HG02840 (cell line): Measurements from ENCODE around the gene TANC1.
A peak's percentile ranks its signal among the peaks of the same experiment; 100 is the strongest.

Source experiments
- ATAC-seq: cut with Tn5 transposase; IDR thresholded peaks from one replicate; pipeline ENCODE4 v1.9.1; 2021; ENCODE audit warnings: mild to moderate bottlenecking, moderate library complexity, moderate number of reproducible peaks; ENCODE audit not compliant: unreplicated experiment, low FRiP score

TANC1 gene

DNA sequence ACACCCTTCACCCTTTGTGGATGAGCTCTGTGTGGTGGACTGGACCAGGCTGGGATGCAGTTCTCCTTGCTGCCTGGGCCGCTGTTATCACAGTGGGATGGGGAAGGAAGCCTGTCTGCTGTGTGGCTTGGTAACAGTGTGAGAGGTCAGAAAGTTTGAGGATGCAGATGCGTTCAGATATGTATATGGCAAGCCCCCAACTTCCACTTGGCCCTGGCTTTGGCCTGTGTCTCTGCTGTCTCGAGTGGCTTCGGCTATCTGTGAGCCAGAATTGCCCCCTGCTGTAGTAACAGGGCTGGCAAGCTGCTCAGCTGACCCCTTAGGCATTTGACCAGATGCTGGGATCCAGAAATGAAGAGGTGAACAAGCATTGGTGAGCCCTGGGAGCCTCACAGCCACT is 211.3 kb downstream of the TANC1 start:
- ATAC-seq: no peak

DNA sequence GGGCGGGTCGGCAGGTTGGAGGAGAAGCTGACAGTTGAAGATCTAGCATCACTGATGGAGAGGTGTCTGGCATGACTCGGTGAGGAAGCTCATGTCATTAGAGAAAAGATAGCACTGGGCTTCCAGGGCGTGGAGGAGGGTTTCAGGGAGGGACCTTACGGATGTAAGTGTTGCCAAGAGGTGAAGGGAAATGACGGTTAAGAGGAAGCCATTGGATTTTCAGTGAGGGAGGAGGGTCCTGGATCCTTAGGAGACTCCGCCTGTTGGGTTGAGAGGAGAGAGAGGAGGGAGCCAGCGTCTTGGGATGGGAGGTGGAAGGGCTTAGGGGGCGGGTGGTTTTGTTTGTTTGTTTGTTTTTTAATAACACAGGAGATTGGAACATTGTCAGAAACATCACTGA is 214.9 kb downstream of the TANC1 start:
- ATAC-seq: no peak

DNA sequence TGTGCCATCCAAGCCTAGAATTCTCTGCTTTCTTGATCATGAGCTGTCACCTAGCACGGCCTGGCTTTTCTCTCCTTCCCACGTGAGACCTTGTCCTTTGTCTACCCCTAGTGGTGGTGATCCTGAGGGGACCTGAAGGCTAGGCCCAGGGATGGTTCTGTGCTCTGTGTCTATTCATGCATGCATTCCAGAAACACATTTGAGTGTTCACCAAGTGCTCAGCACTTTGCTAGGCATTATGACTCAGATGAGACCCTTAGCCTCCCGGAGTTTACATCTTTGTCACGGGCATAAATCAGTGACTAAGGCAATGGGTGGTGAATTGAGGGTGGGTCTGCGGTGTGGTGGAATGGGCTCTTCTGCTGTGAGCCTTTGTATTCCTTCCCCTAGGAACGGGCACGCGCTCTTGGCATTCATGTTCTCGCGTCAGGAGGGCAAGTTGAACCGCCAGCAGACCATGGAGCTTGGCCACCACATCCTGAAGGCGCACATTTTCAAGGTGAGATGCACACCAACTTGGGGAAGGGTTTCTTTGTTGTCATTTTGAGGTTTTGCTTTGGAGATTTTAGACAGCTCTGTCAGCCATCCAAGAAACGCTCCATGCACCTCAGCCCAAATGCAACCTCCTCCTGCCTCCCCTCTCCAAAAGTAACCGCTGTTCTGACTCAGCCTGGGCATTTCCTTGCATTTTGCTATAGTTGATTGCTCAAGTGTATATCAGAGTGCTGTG is 217.1 kb downstream of the TANC1 start:
- ATAC-seq: no peak

DNA sequence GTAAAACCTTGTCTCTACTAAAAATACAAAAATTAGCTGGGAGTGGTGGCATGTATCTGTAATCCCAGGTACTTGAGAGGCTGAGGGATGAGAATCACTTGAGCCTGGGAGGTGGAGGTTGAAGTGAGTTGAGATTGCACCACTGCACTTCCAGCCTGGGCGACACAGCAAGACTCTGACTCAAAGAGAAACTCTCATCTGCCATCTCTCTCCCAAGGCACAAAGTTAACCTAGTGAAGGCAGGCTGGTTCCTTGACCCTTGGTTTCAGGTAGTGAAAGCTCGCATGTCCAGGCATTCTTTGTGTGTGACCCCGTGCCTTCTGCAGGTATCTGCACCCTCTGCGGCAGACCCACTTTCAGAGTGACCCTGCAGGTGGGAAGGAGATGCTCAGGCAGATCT is 218.0 kb downstream of the TANC1 start:
- no peak for ATAC-seq

DNA sequence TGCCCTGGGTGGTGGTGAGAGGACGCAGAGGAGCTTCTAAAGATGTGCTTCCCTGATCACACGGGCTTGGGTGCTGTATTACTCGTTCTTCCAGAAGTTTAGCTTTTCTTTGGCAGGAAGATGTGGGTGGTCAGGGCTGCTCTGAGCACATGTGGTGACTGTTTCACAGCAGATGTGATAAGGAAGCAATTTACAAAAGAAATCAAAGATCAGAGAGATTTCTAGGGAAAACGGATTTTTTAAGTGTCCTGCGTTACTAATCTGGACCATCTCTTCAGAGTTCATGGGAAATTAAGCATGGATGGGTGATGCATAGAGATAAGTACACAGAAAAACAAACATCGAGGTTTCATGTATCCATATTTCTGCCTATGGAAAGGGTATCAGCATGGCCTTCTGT is 218.7 kb downstream of the TANC1 start:
- no peak for ATAC-seq

DNA sequence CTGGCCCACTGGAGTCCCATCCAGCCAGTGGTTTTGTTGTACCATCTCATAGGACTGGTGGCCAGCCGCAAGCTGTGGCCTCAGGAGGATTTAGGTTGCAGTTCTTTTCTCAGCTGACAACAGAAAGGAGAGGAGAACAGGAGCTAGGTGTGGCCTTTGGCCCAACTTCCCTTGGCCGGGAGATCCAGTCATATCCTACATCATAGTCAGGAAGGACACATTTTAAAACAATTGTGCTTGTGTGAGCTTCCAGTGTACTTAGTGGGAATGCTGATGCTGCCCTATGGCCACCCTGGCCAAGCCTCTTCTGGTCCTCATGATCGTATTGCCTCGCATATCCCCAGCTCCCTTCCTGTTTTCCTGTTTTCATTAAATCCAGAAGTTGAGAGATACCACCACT is 220.0 kb downstream of the TANC1 start:
- no peak for ATAC-seq

DNA sequence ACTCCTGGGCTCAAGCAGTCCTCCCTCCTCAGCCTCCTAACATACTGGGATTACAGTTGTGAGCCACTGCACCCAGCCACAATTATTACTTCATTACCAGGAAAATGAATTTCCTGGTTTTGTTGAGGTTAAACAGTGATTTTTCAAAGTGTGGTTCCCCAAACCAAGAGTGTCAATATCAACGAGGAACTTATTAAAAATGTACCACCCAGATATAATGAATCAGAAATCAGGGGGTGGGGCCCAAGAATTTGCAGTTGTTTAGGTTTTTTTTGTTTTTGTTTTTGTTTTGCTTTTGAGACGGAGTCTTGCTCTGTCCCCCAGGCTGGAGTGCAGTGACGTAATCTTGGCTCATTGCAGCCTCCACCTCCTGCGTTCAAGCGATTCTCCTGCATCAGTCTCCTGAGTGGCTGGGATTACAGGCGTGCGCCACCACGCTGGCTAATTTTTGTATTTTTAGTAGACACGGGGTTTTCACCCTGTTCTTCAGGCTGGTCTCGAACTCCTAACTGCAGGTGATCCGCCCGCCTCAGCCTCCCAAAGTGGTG is 224.0 kb downstream of the TANC1 start:
- ATAC-seq: no peak

DNA sequence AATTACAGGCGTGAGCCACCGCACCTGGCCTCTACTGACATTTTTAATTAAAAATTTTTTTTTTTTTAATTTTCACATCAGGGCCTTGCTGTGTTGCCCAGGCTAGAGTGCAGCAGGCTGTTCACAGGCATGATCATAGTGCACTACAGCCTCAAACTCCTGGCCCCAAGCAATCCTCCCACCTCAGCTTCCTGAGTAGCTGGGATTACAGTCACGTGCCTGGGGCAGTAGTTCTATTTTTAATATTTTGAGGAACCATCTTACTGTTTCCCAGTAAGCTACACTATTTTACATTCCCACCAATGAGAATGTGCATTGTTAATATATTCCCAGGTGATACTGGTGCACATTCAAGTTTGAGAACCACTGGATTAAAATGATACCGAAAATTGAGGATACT is 225.4 kb downstream of the TANC1 start:
- no peak for ATAC-seq

DNA sequence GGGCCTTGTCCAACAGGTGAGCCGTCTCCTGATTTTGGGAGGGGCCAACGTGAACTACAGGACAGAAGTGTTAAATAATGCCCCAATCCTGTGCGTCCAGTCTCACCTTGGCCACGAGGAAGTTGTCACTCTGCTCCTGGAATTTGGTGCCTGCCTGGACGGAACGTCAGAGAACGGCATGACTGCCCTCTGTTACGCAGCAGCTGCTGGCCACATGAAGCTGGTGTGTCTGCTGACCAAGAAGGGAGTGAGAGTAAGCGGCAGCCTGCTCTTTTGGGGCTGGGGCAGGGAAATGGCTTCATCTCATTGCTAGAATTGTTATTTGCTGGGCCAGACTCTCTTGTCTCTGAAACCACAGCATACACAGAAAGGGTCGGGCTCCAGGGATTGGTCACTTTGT is 225.8 kb downstream of the TANC1 start:
- ATAC-seq: no peak

DNA sequence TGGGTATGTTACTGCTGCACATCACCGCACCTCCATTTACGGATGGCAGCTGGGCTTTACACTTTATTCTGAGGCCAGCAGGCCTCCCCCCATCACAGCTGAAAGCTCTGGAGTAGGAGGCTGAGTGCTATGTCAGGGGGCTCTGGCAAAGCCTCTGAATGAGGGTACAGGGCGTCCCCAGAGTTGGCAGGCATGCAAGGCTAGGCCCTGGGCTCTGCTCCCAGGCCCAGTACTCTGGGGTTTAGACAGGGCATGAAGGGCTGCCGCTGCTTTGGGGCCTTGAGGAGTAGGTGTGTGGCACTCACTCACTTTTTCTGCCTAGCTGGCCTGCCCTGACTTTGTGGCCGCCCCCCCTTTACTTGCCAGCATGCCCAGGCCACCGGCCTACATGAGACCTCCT is 227.3 kb downstream of the TANC1 start:
- no peak for ATAC-seq

DNA sequence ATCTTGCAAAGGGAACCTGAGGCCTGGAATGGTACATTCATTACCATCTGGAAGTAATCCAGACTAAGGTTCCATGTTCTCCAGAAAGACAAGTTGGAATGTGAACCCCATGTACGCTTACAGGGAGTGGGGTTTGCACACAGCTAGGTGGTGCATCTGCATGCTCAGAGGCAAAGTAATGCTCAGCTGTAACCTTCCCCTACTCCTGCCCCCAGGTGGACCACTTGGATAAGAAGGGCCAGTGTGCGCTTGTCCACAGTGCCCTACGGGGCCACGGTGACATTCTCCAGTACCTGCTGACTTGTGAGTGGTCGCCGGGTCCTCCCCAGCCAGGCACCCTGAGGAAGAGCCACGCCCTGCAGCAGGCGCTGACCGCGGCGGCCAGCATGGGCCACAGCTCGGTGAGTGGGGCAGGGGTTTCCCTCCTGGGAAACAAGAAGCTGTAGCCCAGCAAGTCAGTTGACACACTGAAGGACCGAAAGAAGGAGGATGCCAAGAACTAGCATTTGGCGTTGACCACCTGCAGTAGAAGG is 228.0 kb downstream of the TANC1 start:
- no peak for ATAC-seq

DNA sequence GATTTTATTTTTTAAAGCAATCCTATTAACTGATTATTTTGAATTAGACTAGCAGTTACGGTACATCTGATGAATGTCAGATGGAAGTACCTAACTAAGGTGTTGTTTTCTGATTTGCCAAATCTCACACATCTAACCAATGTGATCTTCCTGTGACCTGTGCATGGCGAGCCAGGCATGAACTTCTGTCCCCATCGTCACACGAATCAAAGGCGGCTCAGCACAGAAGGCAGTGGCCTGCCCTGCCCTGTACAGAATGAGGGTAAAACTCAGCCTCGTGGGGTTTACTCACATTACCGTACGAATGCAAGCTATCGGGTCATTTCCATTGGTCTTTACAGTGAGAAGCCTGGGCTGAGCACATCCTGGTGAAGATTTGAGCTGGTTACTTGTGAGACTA is 230.8 kb downstream of the TANC1 start:
- no peak for ATAC-seq

DNA sequence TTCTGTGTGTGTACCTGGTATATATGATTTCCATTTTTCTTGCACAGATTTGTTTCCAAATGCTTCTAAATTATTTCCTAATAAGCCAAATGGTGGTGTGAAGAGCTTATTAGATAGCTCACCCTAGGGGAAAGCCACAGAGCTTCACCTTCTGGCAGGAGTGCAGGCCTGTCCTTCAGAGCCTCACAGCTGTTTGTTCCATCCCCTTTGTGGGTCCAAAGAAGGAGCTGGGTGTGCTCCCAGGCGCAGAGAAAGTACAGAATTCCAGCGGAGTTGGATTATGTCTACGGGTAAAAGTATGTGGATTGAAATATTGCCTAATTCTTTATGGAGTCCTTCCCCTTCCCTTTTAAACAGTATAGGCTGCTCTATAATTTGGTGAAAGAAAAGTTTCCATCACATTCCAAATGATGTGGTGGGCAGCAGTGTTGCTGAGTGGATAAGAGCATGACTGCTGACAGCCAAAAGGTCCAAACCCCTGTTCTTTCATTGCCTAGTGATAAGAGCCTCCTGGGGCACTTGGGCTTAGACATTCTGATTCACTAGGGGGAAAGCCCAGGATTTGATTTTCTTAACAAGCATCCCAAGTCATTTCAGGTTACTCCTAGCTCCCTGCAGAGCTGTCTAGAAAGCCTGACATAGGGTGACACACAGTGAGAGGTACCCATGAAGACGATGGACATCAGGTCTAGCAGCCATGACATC is 231.5 kb downstream of the TANC1 start:
- ATAC-seq: no peak

DNA sequence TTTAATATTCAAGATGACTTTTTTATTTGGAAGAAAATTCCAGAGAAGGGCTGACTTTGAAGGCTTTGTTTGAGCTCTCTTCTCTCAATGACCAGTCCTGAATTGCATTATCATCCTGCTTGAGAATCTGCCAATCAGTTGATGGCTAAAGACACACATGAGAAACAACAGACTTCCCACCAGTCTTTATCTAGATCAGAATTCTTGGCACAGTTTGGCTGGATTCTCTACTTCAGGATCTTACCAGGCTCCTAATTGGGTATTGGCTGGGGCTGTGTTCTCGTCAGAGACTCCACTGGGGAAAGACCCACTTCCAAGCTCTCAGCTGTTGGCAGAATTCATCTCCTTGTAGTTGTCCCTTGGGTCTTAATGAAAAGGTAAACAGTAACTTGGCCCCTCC is 232.1 kb downstream of the TANC1 start:
- no peak for ATAC-seq

DNA sequence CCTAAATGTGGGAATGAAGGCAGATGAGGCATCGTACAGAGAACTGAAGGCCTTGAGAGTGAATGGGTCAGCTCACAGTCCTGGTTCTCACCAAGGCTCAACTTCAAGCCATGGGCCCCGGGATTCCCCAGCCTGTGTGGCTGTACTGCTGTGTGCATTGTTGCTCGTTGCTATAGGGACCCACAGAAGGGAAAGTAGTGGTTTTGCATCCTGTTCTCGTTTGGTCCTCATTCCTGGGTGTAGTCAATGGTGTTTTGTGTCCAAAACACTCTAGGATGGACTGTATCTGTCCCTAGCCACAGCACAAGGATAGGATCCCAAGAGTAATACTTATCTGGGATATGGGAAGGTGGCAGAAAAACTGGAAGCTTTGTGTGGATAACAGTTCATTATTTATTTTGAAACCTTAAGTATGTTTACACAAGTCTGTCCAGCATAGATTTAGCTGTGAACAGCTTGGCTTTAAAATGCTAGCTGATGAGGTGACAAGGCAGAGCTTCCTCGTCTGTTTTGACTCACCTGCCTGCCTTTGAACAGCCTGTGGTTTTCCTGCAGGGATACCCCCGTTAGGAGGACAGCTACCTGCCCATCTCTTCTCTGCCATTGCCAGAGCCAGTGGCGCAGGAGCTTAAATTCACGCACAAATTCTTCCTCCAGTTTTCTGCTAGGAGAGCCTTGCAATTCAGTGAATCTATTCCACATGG is 233.1 kb downstream of the TANC1 start:
- ATAC-seq: peak; percentile 94

DNA sequence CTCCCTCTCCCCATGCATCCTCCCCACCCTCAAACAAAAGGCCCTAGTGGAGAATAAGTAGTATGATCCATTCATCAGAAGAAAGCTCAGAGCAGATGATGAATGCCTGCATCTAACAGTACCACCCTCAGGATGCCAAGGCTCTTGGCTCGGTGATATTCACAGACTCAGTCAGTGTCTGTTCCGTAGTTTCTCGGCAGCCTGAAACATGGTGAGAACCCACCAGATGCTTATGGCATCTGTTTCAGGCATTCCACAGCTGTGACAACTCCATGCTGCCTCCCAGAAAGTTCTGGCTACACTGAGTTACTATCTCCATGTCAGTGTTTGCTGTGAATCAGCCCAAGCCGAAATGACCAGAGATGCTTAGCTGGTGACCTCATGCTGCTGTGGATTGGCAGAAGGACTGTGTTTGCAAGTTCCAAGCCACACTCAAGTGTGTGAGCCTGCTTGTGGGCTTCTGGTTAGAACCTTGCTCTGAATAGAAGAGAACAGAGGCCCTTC is 234.2 kb downstream of the TANC1 start:
- no peak for ATAC-seq

DNA sequence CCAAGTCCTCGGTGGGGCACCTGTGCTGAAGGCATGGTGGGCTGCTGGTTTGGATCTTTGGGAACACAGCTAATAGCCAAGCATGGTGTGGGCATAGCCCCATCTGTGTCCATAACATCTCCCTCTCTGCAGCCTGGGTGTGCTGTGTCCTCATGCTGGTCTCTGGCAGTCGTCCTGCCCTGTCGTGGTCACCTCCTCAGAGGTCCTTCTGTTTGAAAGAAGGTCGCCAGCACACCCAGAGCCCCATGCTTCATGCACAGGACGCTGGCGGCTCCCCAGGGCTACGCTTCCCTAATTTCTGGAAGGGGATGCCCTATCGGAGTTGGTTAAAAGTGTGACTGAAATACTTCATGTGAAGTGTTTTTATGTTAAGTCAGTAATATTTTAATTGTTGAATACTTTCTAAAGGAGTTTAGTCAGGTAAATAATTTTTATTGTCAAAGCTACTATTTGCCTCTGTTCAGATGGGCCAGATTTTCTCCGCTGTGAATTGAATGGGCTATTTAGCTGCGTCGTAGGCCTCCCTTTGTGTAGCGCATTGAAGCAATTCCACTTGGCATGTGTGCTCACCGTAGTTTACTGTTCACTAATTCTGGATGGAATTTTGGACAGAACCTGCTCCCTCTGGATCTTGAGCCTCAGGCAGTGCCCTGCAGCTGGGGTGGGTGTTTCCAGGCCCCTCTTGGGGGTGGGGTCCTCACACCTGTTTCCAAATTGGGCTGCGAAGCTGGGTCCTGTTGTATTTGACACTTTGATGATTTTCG is 236.1 kb downstream of the TANC1 start:
- ATAC-seq: no peak

DNA sequence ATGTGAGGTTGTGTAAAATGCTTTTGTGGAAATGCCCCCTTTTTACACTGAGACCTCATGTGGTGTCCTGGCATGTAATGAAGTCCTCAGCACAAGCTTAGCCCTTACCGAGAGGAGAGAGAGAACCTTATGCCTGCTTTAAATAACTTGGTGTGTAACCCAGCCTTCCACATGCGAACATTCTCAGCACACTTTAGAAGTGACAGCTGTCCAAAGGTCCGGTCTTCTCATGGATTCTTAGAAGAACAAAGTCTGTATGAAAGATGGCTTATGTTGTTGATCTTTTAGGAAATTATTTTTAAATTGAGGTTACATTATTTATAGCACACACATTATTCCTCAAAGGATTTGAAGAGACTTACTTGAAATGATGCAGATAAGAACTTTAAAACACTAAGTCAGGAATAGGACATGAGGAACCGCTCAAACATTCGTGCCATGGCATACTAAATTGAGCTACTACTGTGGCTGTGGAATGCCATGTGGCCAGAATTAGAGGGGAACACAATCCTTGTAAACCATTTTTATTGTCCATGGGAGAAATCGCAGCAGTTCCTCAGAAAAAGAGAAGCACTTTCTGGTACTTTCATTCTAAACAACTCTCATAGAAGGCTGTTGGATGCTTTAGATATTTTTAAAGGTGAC is 238.4 kb downstream of the TANC1 start:
- ATAC-seq: no peak

DNA sequence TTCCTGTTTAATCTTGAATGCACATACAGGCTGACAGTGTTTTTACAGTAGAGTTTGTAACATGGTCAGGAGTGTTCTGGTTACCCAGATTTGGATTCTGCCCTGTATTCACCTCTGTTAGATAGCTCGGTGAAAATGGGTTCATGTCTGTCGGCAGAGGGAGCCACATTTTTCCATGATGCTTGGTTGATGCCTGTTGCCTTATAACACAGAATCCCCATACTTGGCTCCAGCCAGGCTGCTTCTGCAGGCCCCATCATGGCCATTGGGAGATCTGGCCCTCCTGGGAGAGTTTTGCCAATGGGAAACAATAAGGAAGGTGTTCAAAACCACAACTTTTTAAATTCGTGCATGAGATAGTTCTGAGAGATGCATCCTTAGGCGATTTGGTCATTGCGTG is 240.0 kb downstream of the TANC1 start:
- ATAC-seq: no peak
